MM.1S (cell line): Measurements from ENCODE around the gene ERAL1.
"Not testable (repeated sequence)": the region's sequence is repeated elsewhere in the genome, so short reads cannot be mapped to it uniquely, and the experiment has no call there.

Source experiments
- DNase-seq: peaks from one replicate; pipeline ENCODE4 v3.0.0-alpha.2; 2015
- H2AFZ ChIP-seq: fragments of 300-600 bp; sonication (generic); 2 replicates; pipeline ENCODE4 v1.6.0; 2016; ENCODE audit warnings: antibody characterized with exemption, low read length
- H3F3A ChIP-seq: fragments of 300-600 bp; sonication (generic); 2 replicates; pipeline ENCODE4 v1.6.1; 2016; ENCODE audit warnings: mild to moderate bottlenecking, antibody characterized with exemption, low read length, moderate library complexity, mixed read lengths; ENCODE audit not compliant: insufficient read depth
- H3K27ac ChIP-seq: fragments of 300-600 bp; sonication (generic); 2 replicates; pipeline ENCODE4 v1.5.1; 2016; ENCODE audit warnings: mild to moderate bottlenecking, low read length
- H3K27me3 ChIP-seq: fragments of 300-600 bp; sonication (generic); replicated peaks from 2 replicates; pipeline ENCODE4 v1.6.0; 2016; ENCODE audit warnings: low read length; ENCODE audit not compliant: insufficient read depth
- H3K36me3 ChIP-seq: fragments of 300-600 bp; sonication (generic); replicated peaks from 2 replicates; pipeline ENCODE4 v1.6.1; 2016; ENCODE audit warnings: mild to moderate bottlenecking, low read length, mixed read lengths; ENCODE audit not compliant: insufficient read depth
- H3K4me1 ChIP-seq: fragments of 300-600 bp; sonication (generic); 2 replicates; pipeline ENCODE4 v1.6.1; 2016; ENCODE audit warnings: low read length, mixed read lengths
- H3K4me2 ChIP-seq: fragments of 300-600 bp; sonication (generic); 2 replicates; pipeline ENCODE4 v1.6.0; 2016; ENCODE audit warnings: low read depth, low read length
- H3K4me3 ChIP-seq: fragments of 300-600 bp; sonication (generic); 2 replicates; pipeline ENCODE4 v1.5.1; 2016; ENCODE audit warnings: low read length, mixed read lengths
- H3K79me2 ChIP-seq: fragments of 300-600 bp; sonication (generic); 2 replicates; pipeline ENCODE4 v1.6.1; 2016; ENCODE audit warnings: mixed run types, low read length, mixed read lengths
- H3K9ac ChIP-seq: fragments of 300-600 bp; sonication (generic); 2 replicates; pipeline ENCODE4 v1.6.1; 2016; ENCODE audit warnings: low read length, mixed read lengths
- H3K9me2 ChIP-seq: fragments of 300-600 bp; sonication (generic); replicated peaks from 2 replicates; pipeline ENCODE4 v1.6.1; 2016; ENCODE audit warnings: mild to moderate bottlenecking, low read length, mixed read lengths; ENCODE audit not compliant: insufficient read depth
- H3K9me3 ChIP-seq: fragments of 300-600 bp; sonication (generic); replicated peaks from 2 replicates; pipeline ENCODE4 v1.6.1; 2016; ENCODE audit warnings: mild to moderate bottlenecking, low read length, mixed read lengths; ENCODE audit not compliant: insufficient read depth
- H4K20me1 ChIP-seq: fragments of 300-600 bp; sonication (generic); 2 replicates; pipeline ENCODE4 v1.6.1; 2016; ENCODE audit warnings: mild to moderate bottlenecking, low read length, moderate library complexity, mixed read lengths; ENCODE audit not compliant: insufficient read depth
- EZH2 ChIP-seq: fragments of 300-600 bp; sonication (generic); optimal IDR thresholded peaks from 2 replicates; pipeline ENCODE3; 2017; ENCODE audit warnings: low read depth, mild to moderate bottlenecking, antibody characterized with exemption, low read length, mixed read lengths
- EZH2phosphoT487 ChIP-seq: fragments of 300-600 bp; sonication (generic); IDR thresholded peaks from 2 replicates; pipeline ENCODE4 v1.6.1; 2018; ENCODE audit warnings: antibody characterized with exemption, low read length
- TF ChIP-seq, protein P1 (sequence below): fragments of 300-600 bp; sonication (generic); IDR thresholded peaks from 2 replicates; pipeline ENCODE4 v1.5.1; 2016; ENCODE audit warnings: antibody characterized with exemption, low read length, mixed read lengths

ERAL1 gene

GRCh38 chr17:28827672-28828071 lies 27.1 kb upstream of the ERAL1 start:
- Histone ChIP-seq H3K27ac (no peak overlapping the region), H3K4me3 (no peak overlapping the region), H3K4me2 (no peak overlapping the region), H4K20me1 (no peaks in the 10 kb centered on the region), H3K9me2 (no peaks in the 10 kb centered on the region), H3K4me1 (no peaks in the 10 kb centered on the region), H3F3A (no peaks in the 10 kb centered on the region), H3K79me2 (peaks cover 3% of the 10 kb centered on the region; the same call in 1 of the 2 replicates), H3K9ac (no peak overlapping the region), H3K27me3 (no peaks in the 10 kb centered on the region), H3K9me3 (no peaks in the 10 kb centered on the region), H3K36me3 (no peaks in the 10 kb centered on the region), H2AFZ (no peak overlapping the region)
- no peak for DNase-seq
- TF ChIP-seq EZH2 (no peak), EZH2phosphoT487 (no peak)
- TF ChIP-seq, protein P1, sequence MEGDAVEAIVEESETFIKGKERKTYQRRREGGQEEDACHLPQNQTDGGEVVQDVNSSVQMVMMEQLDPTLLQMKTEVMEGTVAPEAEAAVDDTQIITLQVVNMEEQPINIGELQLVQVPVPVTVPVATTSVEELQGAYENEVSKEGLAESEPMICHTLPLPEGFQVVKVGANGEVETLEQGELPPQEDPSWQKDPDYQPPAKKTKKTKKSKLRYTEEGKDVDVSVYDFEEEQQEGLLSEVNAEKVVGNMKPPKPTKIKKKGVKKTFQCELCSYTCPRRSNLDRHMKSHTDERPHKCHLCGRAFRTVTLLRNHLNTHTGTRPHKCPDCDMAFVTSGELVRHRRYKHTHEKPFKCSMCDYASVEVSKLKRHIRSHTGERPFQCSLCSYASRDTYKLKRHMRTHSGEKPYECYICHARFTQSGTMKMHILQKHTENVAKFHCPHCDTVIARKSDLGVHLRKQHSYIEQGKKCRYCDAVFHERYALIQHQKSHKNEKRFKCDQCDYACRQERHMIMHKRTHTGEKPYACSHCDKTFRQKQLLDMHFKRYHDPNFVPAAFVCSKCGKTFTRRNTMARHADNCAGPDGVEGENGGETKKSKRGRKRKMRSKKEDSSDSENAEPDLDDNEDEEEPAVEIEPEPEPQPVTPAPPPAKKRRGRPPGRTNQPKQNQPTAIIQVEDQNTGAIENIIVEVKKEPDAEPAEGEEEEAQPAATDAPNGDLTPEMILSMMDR = no peak

DNA sequence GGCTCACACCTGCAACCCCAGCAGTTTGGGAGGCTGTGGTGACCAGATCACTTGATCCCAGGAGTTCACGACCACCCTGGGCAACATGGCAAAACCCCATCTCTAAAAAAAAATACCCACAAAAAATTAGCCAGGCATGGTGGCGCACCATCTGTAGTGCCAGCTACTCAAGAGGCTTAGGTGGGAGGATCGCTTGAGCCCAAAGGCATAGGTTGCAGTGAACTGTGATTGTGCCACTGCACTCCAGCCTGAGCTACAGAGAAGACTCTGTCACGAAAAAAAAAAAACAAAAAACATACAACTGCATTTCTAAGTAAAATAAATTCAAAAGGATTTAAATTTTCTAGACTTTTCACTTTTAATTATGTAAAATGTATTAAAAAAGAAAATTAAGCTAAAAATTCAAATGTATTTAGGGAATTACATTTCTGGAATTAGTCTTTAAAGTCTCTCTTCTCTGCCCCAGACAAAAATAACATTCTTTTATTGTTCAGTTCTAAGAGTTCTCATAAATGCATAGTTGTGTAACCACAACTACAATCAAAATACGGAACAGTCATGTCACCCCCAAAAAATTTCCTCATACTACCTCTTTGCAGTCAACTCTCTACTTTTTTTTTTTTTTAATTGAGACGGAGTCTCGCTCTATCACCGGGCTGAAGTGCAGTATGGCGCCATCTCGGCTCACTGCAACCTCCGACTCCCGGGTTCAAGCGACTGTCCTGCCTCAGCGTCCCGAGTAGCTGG lies 26.3 kb upstream of the ERAL1 start:
- no peak overlapping the region for H3K27ac ChIP-seq
- no peaks in the 10 kb centered on the region for H4K20me1 ChIP-seq
- no peaks in the 10 kb centered on the region for H3K9me2 ChIP-seq
- no peak for DNase-seq
- no peak overlapping the region for H3K4me3 ChIP-seq
- no peaks in the 10 kb centered on the region for H3K27me3 ChIP-seq
- H3K36me3 ChIP-seq = no peaks in the 10 kb centered on the region
- H3K4me2 ChIP-seq = no peak overlapping the region
- H3F3A ChIP-seq = no peaks in the 10 kb centered on the region
- TF ChIP-seq EZH2 (no peak), EZH2phosphoT487 (no peak)
- TF ChIP-seq, protein P1 = no peak
- H3K79me2 ChIP-seq = peaks cover 3% of the 10 kb centered on the region; the same call in 1 of the 2 replicates
- H3K9ac ChIP-seq = no peak overlapping the region
- no peaks in the 10 kb centered on the region for H3K9me3 ChIP-seq
- H2AFZ ChIP-seq = no peak overlapping the region
- H3K4me1 ChIP-seq = no peaks in the 10 kb centered on the region

DNA sequence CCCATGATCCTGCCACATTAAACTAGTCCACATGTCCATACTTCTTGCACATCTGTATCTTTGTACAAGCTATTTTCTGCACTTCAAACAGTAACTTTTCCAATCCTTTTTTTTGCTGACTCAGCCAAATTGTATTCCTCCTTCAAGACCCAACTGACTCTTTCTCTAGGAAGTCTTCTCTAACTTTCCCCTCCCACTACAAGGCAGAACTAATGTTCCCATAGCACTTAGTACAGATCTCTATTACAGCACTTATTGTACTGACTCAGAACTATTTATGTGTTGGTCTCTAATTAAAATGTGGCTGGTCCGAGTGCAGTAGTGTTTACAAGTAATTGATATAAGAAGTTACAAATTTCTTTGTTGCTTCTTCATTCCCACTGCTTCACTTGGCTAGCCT lies 20.4 kb upstream of the ERAL1 start:
- TF ChIP-seq, protein P1 = no peak
- peaks cover 33% of the 10 kb centered on the region for H3K79me2 ChIP-seq
- H3K27ac ChIP-seq = no peak overlapping the region

GRCh38 chr17:28836541-28836940 lies 18.3 kb upstream of the ERAL1 start:
- not testable (repeated sequence) for H3K27ac ChIP-seq, H3K9ac ChIP-seq, H3K9me2 ChIP-seq, H3K27me3 ChIP-seq, H3F3A ChIP-seq, H3K4me1 ChIP-seq, H4K20me1 ChIP-seq, H3K4me3 ChIP-seq, H2AFZ ChIP-seq, DNase-seq, H3K36me3 ChIP-seq, H3K9me3 ChIP-seq, H3K4me2 ChIP-seq
- H3K79me2 ChIP-seq = peaks cover 50% of the 10 kb centered on the region

More for the DNA sequence above, 20.4 kb upstream of the ERAL1 start:
- H3K9ac ChIP-seq = no peak overlapping the region
- H3K27me3 ChIP-seq = no peaks in the 10 kb centered on the region
- no peaks in the 10 kb centered on the region for H3F3A ChIP-seq
- H3K4me3 ChIP-seq = no peak overlapping the region
- no peak overlapping the region for H3K4me2 ChIP-seq
- H3K36me3 ChIP-seq = no peaks in the 10 kb centered on the region
- H3K4me1 ChIP-seq = no peaks in the 10 kb centered on the region
- no peak overlapping the region for H2AFZ ChIP-seq
- no peaks in the 10 kb centered on the region for H3K9me2 ChIP-seq
- no peaks in the 10 kb centered on the region for H4K20me1 ChIP-seq
- no peak for DNase-seq
- H3K9me3 ChIP-seq = no peaks in the 10 kb centered on the region
